Calu3 (cell line): ENCODE results near the gene GALK1. TPM values are rescaled to one million over a fixed set of nuclear protein-coding genes. Genes with fewer than 3 reads are reported as not detected.

ENCODE experiments used
- BruUV-seq: library from RNA; stranded (reverse); fragments of 400-500 nt; replicated peaks from 2 replicates; lab custom pipeline; 2021; lab: Mats Ljungman, UMichigan
- CTCF ChIA-PET: fragments of 300-600 bp; sonication (Branson Sonifier 250); formaldehyde crosslinking; loops from one replicate; lab custom pipeline; 2022; ENCODE audit warnings: antibody characterized with exemption; lab: Charles Lee
- DNase-seq: peaks from one replicate; pipeline ENCODE4 v3.0.0; 2022
- H3K27ac Mint-ChIP-seq: one replicate; pipeline ENCODE4 v1.8.0; 2022; ENCODE audit warnings: mixed read lengths; ENCODE audit not compliant: unreplicated experiment
- H3K27me3 Mint-ChIP-seq: one replicate; pipeline ENCODE4 v1.8.0; 2022; ENCODE audit warnings: mixed read lengths; ENCODE audit not compliant: unreplicated experiment
- H3K36me3 Mint-ChIP-seq: one replicate; pipeline ENCODE4 v1.8.0; 2022; ENCODE audit warnings: mild to moderate bottlenecking, moderate library complexity, mixed read lengths; ENCODE audit not compliant: insufficient read depth, unreplicated experiment
- H3K4me1 Mint-ChIP-seq: one replicate; pipeline ENCODE4 v1.8.0; 2022; ENCODE audit warnings: mild to moderate bottlenecking, low read depth, mixed read lengths; ENCODE audit not compliant: unreplicated experiment
- H3K4me3 Mint-ChIP-seq: one replicate; pipeline ENCODE4 v1.8.0; 2022; ENCODE audit warnings: mild to moderate bottlenecking, low read depth, moderate library complexity, mixed read lengths; ENCODE audit not compliant: unreplicated experiment
- H3K9me3 Mint-ChIP-seq: one replicate; pipeline ENCODE4 v1.8.0; 2022; ENCODE audit warnings: low read depth, mixed read lengths; ENCODE audit not compliant: unreplicated experiment
- intact Hi-C: fragments of 100-400 bp; cut with micrococcal nuclease; formaldehyde crosslinking; loops from one replicate; pipeline ENCODE4 v1.10.0; 2022; ENCODE audit not compliant: unreplicated experiment
- total RNA-seq: library from RNA; stranded (reverse); gene quantifications from 2 replicates; pipeline ENCODE4 v1.2.3, GENCODE V29; 2022
- TF ChIP-seq, protein P1 (sequence below): fragments of 200-600 bp; IDR thresholded peaks from one replicate; pipeline ENCODE4 v1.8.0; 2022; ENCODE audit warnings: antibody characterized with exemption; ENCODE audit not compliant: unreplicated experiment

The GALK1 gene
- total RNA-seq, 1 experiment from 2014 or later: 20.4 TPM

DNA sequence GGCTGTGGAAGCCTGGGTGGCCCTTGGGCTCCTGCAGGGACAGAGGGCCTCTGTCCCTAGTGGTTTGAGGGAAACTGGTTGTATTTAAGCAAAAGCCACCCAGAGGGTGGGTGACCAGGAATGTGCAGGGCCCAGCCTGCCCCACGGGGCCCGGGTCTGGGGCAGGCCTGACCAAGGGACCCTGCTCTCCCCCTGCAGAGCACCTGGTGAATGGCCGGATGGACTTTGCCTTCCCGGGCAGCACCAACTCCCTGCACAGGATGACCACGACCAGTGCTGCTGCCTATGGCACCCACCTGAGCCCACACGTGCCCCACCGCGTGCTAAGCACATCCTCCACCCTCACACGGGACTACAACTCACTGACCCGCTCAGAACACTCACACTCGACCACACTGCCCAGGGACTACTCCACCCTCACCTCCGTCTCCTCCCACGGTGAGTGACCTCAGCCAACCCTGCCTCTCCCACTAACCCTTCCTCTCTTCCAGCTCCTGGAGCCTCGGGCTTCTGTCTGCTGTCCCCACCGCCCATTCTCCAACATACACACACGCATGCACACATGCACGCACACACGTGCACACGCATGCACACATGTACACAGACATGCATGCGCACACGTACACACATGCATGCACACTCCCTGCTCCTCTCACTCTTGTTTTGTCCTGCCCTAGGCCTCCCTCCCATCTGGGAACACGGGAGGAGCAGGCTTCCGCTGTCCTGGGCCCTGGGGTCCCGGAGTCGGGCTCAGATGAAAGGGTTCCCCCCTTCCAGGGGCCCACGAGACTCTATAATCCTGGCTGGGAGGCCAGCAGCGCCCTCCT is 10.4 kb downstream of the GALK1 start:
- Mint-ChIP-seq H3K27me3 (no peaks in the 10 kb centered on the region), H3K4me1 (peaks cover 8% of the 10 kb centered on the region), H3K36me3 (peaks cover 61% of the 10 kb centered on the region), H3K9me3 (no peaks in the 10 kb centered on the region), H3K27ac (no peak overlapping the region), H3K4me3 (peak overlapping the region; percentile 2)
- DNase-seq: no peak
- intact Hi-C loops: no loop called here
- TF ChIP-seq, protein P1, sequence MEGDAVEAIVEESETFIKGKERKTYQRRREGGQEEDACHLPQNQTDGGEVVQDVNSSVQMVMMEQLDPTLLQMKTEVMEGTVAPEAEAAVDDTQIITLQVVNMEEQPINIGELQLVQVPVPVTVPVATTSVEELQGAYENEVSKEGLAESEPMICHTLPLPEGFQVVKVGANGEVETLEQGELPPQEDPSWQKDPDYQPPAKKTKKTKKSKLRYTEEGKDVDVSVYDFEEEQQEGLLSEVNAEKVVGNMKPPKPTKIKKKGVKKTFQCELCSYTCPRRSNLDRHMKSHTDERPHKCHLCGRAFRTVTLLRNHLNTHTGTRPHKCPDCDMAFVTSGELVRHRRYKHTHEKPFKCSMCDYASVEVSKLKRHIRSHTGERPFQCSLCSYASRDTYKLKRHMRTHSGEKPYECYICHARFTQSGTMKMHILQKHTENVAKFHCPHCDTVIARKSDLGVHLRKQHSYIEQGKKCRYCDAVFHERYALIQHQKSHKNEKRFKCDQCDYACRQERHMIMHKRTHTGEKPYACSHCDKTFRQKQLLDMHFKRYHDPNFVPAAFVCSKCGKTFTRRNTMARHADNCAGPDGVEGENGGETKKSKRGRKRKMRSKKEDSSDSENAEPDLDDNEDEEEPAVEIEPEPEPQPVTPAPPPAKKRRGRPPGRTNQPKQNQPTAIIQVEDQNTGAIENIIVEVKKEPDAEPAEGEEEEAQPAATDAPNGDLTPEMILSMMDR: no peak
- CTCF ChIA-PET: interaction anchor here (0.5 to 1.2 kb wide), 2 partner anchors 8 to 10 kb away, joined by 3 to 4 read pairs; no protein-coding TSS in a partner anchor
- BruUV-seq: no TSS peak

DNA sequence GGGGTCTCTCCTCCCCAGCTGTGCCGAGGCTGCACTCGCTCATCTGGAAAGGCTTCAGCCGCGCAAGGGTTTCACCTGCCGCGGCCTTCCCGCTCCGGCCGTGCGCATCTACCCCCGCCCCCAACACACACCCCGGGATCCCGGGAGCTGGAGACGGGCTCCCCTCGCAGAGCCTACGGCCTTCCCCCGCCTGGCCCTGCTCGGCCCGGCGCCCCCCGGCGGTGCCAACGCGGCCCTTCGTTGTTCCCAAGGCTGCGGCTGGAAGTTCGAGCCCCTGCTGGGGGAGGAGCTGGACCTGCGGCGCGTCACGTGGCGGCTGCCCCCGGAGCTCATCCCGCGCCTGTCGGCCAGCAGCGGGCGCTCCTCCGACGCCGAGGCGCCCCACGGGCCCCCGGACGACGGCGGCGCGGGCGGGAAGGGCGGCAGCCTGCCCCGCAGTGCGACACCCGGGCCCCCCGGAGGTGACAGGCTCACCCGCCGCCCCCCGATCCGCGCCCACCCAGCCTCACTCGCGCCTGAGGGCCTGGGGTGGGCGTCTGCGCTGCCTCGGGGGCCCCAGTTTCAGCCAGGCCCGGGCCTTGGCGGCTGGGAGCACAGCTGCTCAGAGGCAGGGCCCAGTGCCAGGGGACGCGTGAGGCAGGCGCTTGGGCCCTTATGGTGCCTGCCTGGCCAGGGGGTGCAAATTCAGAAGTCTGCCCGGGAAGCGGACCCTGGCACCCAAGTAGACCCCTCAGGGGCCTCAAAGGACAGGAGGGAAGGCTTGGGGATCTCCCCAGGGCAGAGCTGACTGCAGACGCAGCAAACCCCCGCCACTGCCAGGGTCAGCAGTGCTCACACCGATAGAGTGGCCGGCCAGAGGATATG is 11.2 kb downstream of the GALK1 start:
- TF ChIP-seq, protein P1: no peak
- CTCF ChIA-PET: interaction anchor here (0.5 kb wide), 1 partner anchor 10 kb away, joined by 4 read pairs; no protein-coding TSS in a partner anchor
- Mint-ChIP-seq H3K27ac (no peak overlapping the region), H3K4me1 (peaks cover 8% of the 10 kb centered on the region), H3K9me3 (no peaks in the 10 kb centered on the region), H3K4me3 (no peak overlapping the region), H3K27me3 (no peaks in the 10 kb centered on the region), H3K36me3 (peaks cover 65% of the 10 kb centered on the region)
- intact Hi-C loops: no loop called here
- DNase-seq: no peak
- BruUV-seq: no TSS peak

DNA sequence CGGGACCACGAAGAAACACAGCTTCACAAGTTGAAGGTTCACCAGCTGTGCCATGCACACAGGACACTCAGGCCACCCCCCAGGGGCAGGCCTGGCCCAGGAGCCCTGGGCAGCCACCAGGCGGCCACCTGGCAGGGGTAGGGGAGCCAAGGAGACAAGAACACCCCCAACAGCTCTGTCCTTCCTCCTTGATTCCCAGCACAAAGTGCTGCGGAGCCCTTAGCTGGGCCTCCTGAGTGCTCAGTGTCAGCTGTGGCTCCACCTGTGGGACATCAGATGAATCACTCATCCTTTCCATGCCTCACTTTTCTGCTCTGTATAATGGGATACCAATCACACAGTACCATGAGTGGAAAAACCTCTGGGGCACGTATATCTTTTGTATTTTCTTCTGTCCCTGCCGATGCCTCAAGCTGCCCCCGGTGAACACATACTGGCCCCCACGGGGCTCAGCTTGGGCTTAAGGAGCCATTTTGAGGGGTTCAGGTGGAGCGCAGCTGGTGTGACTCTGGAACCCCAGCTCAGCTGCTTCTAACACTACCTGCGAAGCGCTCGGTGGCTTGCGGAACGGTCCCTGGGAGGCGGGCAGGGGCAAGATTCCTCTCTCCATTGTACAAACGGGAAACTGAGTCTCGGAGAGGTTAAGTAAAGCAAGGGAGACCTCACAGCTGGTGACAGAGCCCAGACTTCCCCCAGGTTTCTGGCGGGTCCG is 12.0 kb downstream of the GALK1 start:
- Mint-ChIP-seq H3K9me3 (no peaks in the 10 kb centered on the region), H3K27ac (no peak overlapping the region), H3K27me3 (no peaks in the 10 kb centered on the region), H3K4me3 (no peak overlapping the region), H3K36me3 (peaks cover 65% of the 10 kb centered on the region), H3K4me1 (peaks cover 8% of the 10 kb centered on the region)
- no peak for DNase-seq
- BruUV-seq: no TSS peak
- TF ChIP-seq, protein P1: no peak
- intact Hi-C loops: no loop called here
- CTCF ChIA-PET: no interaction called here

DNA sequence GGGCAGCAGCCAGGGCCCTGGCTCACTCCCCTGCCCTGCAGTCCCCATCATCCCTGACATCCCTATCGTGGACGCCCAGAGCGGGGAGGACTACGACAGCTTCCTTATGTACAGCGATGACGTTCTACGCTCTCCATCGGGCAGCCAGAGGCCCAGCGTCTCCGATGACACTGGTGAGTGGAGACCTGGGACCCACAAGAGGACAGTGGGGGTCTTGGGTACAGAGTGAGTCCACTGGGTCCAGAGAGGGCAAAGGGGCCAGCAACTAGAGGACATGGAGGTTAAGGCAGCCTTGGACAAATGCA is 12.6 kb downstream of the GALK1 start:
- no peaks in the 10 kb centered on the region for H3K27me3 Mint-ChIP-seq
- H3K36me3 Mint-ChIP-seq: peaks cover 65% of the 10 kb centered on the region
- peaks cover 8% of the 10 kb centered on the region for H3K4me1 Mint-ChIP-seq
- no peak overlapping the region for H3K27ac Mint-ChIP-seq
- TF ChIP-seq, protein P1: no peak
- CTCF ChIA-PET: no interaction called here
- no peak overlapping the region for H3K4me3 Mint-ChIP-seq
- BruUV-seq: no TSS peak
- intact Hi-C loops: no loop called here
- DNase-seq: no peak
- H3K9me3 Mint-ChIP-seq: no peaks in the 10 kb centered on the region
